ENCODE results near the gene GPI. TPM values are rescaled to one million over a fixed set of nuclear protein-coding genes. Genes with fewer than 3 reads are reported as not detected.

Gene GPI
- total and polyA plus RNA-seq, 2 of the 8 experiments (the other 6 are each of a cell fraction or from before 2014, with no cell fraction given), result 171 to 360 TPM

DNA sequence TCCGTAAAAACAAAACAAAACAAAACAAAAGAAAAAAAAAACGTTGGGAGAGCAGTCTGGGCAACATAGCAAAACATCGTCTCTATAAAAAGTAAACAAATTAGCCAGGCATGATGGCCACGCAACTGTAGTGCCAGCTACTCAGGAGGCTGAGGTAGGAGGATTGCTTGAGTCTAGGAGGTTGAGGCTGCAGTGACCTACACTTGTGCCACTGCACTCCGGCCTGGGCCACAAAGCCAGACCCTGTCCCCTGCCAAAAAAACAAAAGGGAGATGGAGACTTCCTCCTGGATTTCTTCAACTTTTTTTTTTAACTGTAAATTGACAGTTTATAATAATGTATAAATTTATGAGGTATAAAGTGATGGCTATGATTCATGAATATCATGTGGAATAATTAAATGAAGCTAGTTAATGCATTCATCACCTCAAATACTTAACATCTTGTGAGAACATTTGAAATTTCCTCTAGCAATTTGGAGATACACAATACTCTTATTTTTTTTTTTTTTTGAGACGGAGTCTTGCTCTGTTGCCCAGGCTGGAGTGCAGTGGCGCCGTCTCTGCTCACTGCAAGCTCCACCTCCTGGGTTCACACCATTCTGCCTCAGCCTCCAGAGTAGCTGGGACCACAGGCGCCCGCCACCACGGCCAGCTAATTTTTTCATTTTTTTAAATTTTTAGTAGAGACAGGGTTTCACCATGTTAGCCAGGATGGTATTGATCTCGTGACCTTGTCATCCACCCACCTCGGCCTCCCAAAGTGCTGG, 41.1 kb downstream of the GPI start:
- Histone ChIP-seq H3K56ac (replicated peaks; ENCODE audit: insufficient read length, low read depth, low read length) (no peak overlapping the region), H4K91ac (replicated peaks; ENCODE audit: insufficient read length, low read length) (no peak overlapping the region), H3K27ac (ENCODE audit: low read depth, low read length) (no peak overlapping the region), H3K9me3 (ENCODE audit: insufficient read depth in 2 of 2, low read depth in 1 of 2, low read length in 1 of 2) (no peaks in the 10 kb centered on the region), H3K9ac (replicated peaks in 1 of 4; ENCODE audit: extremely low read depth in 1 of 4, low read depth in 3 of 4, low read length in 3 of 4) (no peak overlapping the region), H3K23me2 (ENCODE audit: low read depth, low read length) (peaks cover 3% of the 10 kb centered on the region; the same call in 1 of the 2 replicates), H3K27me3 (replicated peaks in 1 of 4; ENCODE audit: control insufficient read depth in 3 of 4, extremely low read depth in 1 of 4, insufficient read depth in 3 of 4, low read length in 3 of 4) (no peaks in the 10 kb centered on the region), H4K20me1 (replicated peaks in 1 of 2; ENCODE audit: control insufficient read depth in 1 of 2, insufficient read depth in 2 of 2, low read length in 2 of 2) (peaks cover 0 to 2% of the 10 kb centered on the region in 2 experiments), H2BK15ac (ENCODE audit: low read length) (no peak overlapping the region), H3K18ac (ENCODE audit: extremely low read depth, low read length) (no peak overlapping the region), H3K4ac (replicated peaks; ENCODE audit: insufficient read length, low read depth, low read length) (no peak overlapping the region), H3K79me1 (ENCODE audit: low read depth, low read length) (peaks cover 7% of the 10 kb centered on the region; the same call in 1 of the 2 replicates), H2BK5ac (ENCODE audit: low read depth, low read length) (no peak overlapping the region), H3K4me1 (replicated peaks in 1 of 4; ENCODE audit: control insufficient read depth in 3 of 4, insufficient read depth in 4 of 4, low read length in 3 of 4) (no peaks in the 10 kb centered on the region), H2AFZ (ENCODE audit: low read length) (no peak overlapping the region), H4K5ac (ENCODE audit: insufficient read length, low read depth, low read length) (no peak overlapping the region), H2BK12ac (ENCODE audit: low read depth, low read length) (no peak overlapping the region), H2AK5ac (ENCODE audit: low read depth, low read length) (no peak overlapping the region), H3K14ac (ENCODE audit: insufficient read length) (no peak overlapping the region), H3K23ac (ENCODE audit: insufficient read length) (no peak overlapping the region), H4K8ac (ENCODE audit: extremely low read depth, insufficient read depth, low read length) (no peak overlapping the region), H2BK20ac (ENCODE audit: low read length) (no peak overlapping the region), H2BK120ac (replicated peaks; ENCODE audit: low read depth, low read length) (no peak overlapping the region), H3K4me3 (ENCODE audit: extremely low read depth in 1 of 4, insufficient read depth in 2 of 4, low read depth in 3 of 4, low read length in 4 of 4) (no peak overlapping the region), H3K36me3 (ENCODE audit: control insufficient read depth in 2 of 4, insufficient read depth in 4 of 4, low read length in 3 of 4) (peaks cover 5 to 33% (median 17%) of the 10 kb centered on the region in 4 experiments; a peak in 7 of 8 replicates), H3K4me2 (ENCODE audit: insufficient read depth in 1 of 2, low read depth in 2 of 2, low read length in 2 of 2) (no peak overlapping the region; a peak in 1 of 4 replicates), H3K79me2 (ENCODE audit: control insufficient read depth in 1 of 2, insufficient read depth in 2 of 2, low read length in 2 of 2) (peaks cover 0 to 37% of the 10 kb centered on the region in 2 experiments; a peak in 2 of 4 replicates)
- FAIRE-seq (no peak), DNase-seq (ENCODE audit: low read depth in 1 of 2, low spot score in 2 of 2) (no peak)
- WGBS, 2 experiments (ENCODE audit: extremely low coverage in 1 of 2, insufficient coverage in 1 of 2, insufficient read length in 1 of 2, insufficient replicate concordance in 2 of 2, low coverage in 1 of 2, low lambda C conversion rate in 2 of 2, missing lambda C conversion rate in 1 of 2), result 90% methylated on average over 13 of the region's 13 CpGs; no CpG with 5 or more reads in 1 of the 2 experiments
- ChIA-PET POLR2A (ENCODE audit: partially characterized antibody) (interaction anchor here (0.6 to 2.4 kb wide), 6 partner anchors 11 to 94 kb away, joined by 3 to 7 read pairs (median 4); partner anchors contain the start of gene UBA2), CTCF (ENCODE audit: partially characterized antibody) (interaction anchor here (0.6 to 0.9 kb wide), 3 partner anchors 7 to 71 kb away, joined by 3 to 7 read pairs (median 3); no protein-coding TSS in a partner anchor)
- TF ChIP-seq NANOG (IDR thresholded peaks at IDR 0.05; ENCODE audit: insufficient read depth, low read depth, low read length, poor library complexity, severe bottlenecking) (no peak), KDM5A (IDR thresholded peaks at IDR 0.05; ENCODE audit: low read length) (no peak), EZH2 (IDR thresholded peaks at IDR 0.05; ENCODE audit: low read depth, low read length, severe bottlenecking) (no peak)
